ENCODE results near the gene SLC39A8. TPM values are rescaled to one million over a fixed set of nuclear protein-coding genes. Genes with fewer than 3 reads are reported as not detected.

Gene SLC39A8
- total RNA-seq, 4 donors from 2014 or later, result 2.9 to 8.6 (median 6.3) TPM

GRCh38 chr4:102348701-102349100, 3.4 kb upstream of the SLC39A8 start:
- no peaks in the 10 kb centered on the region for H3K27me3 ChIP-seq
- H3K4me3 ChIP-seq, result no peak overlapping the region
- WGBS, 2 donors, result 65 to 72% methylated on average over 2 of the region's 2 CpGs
- no peak for DNase-seq
- no peaks in the 10 kb centered on the region for H3K36me3 ChIP-seq
- H3K4me1 ChIP-seq, result peaks cover 5 to 18% (median 6%) of the 10 kb centered on the region in 3 donors
- no peaks in the 10 kb centered on the region for H3K9me3 ChIP-seq
- intact Hi-C loops (cut with DNase I), result loop anchor here (5.0 kb wide), 1 partner anchor 664 kb away; no protein-coding TSS in a partner anchor
- no peak overlapping the region for H3K27ac ChIP-seq
- TF ChIP-seq POLR2A (IDR thresholded peaks at IDR 0.05) (no peak), CTCF (IDR thresholded peaks at IDR 0.05) (no peak)

DNA sequence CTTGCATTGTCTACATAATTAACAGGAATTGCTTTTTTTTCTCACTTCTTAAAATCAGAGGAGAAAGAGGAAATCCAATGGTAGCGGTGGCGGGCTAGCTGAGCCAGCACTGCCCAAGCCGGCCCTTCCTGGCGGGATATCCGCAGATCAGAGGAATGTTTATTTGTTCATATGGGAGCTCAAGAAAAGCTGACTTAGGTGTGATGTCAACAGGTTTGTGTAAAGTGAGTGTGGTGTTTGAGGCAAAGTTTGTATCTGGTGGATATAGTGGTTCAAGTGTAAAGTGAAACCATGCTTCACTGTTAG, 466 bp upstream of the SLC39A8 start:
- Histone ChIP-seq H3K9me3 (no peaks in the 10 kb centered on the region), H3K4me3 (peak overlapping the region; percentile 55 to 86 (median 68)), H3K4me1 (peaks cover 6 to 25% (median 8%) of the 10 kb centered on the region in 3 donors), H3K27me3 (no peaks in the 10 kb centered on the region), H3K36me3 (no peaks in the 10 kb centered on the region), H3K27ac (peak overlapping the region in 3 of 4 donors; percentile 69 to 84 (median 82))
- intact Hi-C loops (cut with DNase I), result loop anchor here (5.0 kb wide), 1 partner anchor 667 kb away; no protein-coding TSS in a partner anchor
- DNase-seq, result no peak
- TF ChIP-seq CTCF (IDR thresholded peaks at IDR 0.05), result no peak
- TF ChIP-seq POLR2A (IDR thresholded peaks at IDR 0.05), result no peak
- 0 to 25% methylated on average over 2 to 5 of the region's 5 CpGs for WGBS, 2 donors

GRCh38 chr4:102344520-102344953, 745 bp downstream of the SLC39A8 start:
- H3K4me1 ChIP-seq, result peaks cover 6 to 25% (median 8%) of the 10 kb centered on the region in 3 donors
- peak overlapping the region; percentile 65 to 84 (median 76) for H3K27ac ChIP-seq
- WGBS, 2 donors, result 0% methylated on average over 4 of the region's 48 CpGs; no CpG with 5 or more reads in 1 of the 2 donors
- no peaks in the 10 kb centered on the region for H3K27me3 ChIP-seq
- H3K9me3 ChIP-seq, result no peaks in the 10 kb centered on the region
- peak in 1 of 4 donors; percentile 34 for TF ChIP-seq POLR2A (IDR thresholded peaks at IDR 0.05)
- no peak for TF ChIP-seq CTCF (IDR thresholded peaks at IDR 0.05)
- H3K36me3 ChIP-seq, result no peaks in the 10 kb centered on the region
- DNase-seq, result peak; percentile 20
- peak overlapping the region; percentile 55 to 86 (median 68) for H3K4me3 ChIP-seq
- intact Hi-C loops (cut with DNase I), result no loop called here

- Histone ChIP-seq H3K4me3 (peak overlapping the region; percentile 55 to 86 (median 68)), H3K27me3 (no peaks in the 10 kb centered on the region), H3K27ac (peak overlapping the region; percentile 65 to 84 (median 76)), H3K36me3 (no peaks in the 10 kb centered on the region), H3K9me3 (no peaks in the 10 kb centered on the region), H3K4me1 (peaks cover 6 to 25% (median 8%) of the 10 kb centered on the region in 3 donors)
- 4 to 10% methylated on average over 12 to 18 of the region's 21 CpGs for WGBS, 2 donors
- DNase-seq, result no peak
- TF ChIP-seq CTCF (IDR thresholded peaks at IDR 0.05) (no peak), POLR2A (IDR thresholded peaks at IDR 0.05) (no peak)
- intact Hi-C loops (cut with DNase I), result no loop called here
These were observed 1.2 kb downstream of the SLC39A8 start for GRCh38 chr4:102343964-102344519.

DNA sequence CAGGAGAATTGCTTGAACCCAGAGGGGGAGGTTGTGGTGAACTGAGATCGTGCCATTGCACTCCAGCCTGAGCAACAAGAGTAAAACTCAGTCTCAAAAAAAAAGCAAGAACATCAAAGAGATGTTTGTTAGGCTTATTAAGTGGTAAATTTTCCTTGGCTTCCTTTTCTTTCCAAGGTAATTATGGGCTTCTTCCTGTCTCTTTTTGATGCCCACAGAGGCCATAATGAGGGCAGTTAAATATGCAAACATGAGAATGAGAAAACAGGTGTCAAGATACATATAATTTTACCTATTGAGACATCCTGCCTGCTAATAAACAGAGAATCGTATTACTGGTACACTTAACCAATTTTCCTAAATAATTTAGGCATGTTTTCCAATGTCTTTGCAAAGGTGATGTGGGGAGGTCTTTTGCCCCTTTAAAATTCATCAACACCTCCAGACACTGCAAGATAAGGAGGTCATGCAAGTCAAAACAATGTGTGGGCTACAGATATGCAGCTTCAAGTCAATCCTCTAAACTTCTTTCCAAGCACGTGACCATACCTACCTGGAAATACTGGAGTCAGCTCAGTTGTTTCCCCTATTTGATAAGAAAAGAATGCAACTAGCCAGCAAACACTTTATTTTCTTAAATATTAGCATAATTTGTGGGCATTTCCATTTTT, 2.7 kb downstream of the SLC39A8 start:
- 83 to 88% methylated on average over 3 of the region's 3 CpGs for WGBS, 2 donors
- DNase-seq, result no peak
- Histone ChIP-seq H3K9me3 (no peaks in the 10 kb centered on the region), H3K4me3 (no peak overlapping the region), H3K4me1 (peaks cover 6 to 25% (median 8%) of the 10 kb centered on the region in 3 donors), H3K36me3 (no peaks in the 10 kb centered on the region), H3K27me3 (no peaks in the 10 kb centered on the region), H3K27ac (no peak overlapping the region)
- intact Hi-C loops (cut with DNase I), result no loop called here
- TF ChIP-seq POLR2A (IDR thresholded peaks at IDR 0.05), result no peak
- TF ChIP-seq CTCF (IDR thresholded peaks at IDR 0.05), result no peak
